HepG2 (cell line): ENCODE data around the gene SNRPD2. TPM values are rescaled to one million over a fixed set of nuclear protein-coding genes. Genes with fewer than 3 reads are reported as not detected.

Experiments
- ARNT2 ChIP-seq: sonication (generic); formaldehyde crosslinking; IDR thresholded peaks from 2 replicates; pipeline ENCODE4 v1.8.0; 2022; ENCODE audit warnings: mild to moderate bottlenecking, low read depth, missing genetic modification reagents, moderate library complexity
- CREM ChIP-seq, 2 experiments: sonication (generic) in 1 of 2; formaldehyde crosslinking in 1 of 2; IDR thresholded peaks; 2 replicates each; pipeline versions ENCODE4 v1.4.0 to v1.6.1; 2016 to 2020; ENCODE audit warnings: antibody characterized with exemption in 1 of 2, mild to moderate bottlenecking in 1 of 2, missing genetic modification reagents in 1 of 2
- ELF4 ChIP-seq: sonication (generic); formaldehyde crosslinking; IDR thresholded peaks from 2 replicates; pipeline ENCODE4 v1.5.0; 2020; ENCODE audit warnings: missing genetic modification reagents, mild to moderate bottlenecking, moderate library complexity, borderline replicate concordance
- HBP1 ChIP-seq: IDR thresholded peaks from 2 replicates; pipeline ENCODE4 v1.6.1; 2016; ENCODE audit warnings: low read depth, control low read depth
- HINFP ChIP-seq: sonication (generic); formaldehyde crosslinking; IDR thresholded peaks from 2 replicates; pipeline ENCODE4 v1.4.0; 2020; ENCODE audit warnings: low read depth, mild to moderate bottlenecking, missing genetic modification reagents
- KAT7 ChIP-seq: IDR thresholded peaks from 2 replicates; pipeline ENCODE4 v1.6.1; 2018; ENCODE audit warnings: borderline replicate concordance, missing compliant biosample characterization
- KLF6 ChIP-seq: IDR thresholded peaks from 2 replicates; pipeline ENCODE4 v1.8.0; 2016; ENCODE audit warnings: missing biosample characterization, missing genetic modification reagents
- PHF8 ChIP-seq: sonication (generic); formaldehyde crosslinking; IDR thresholded peaks from 2 replicates; pipeline ENCODE4 v1.5.0; 2020; ENCODE audit warnings: missing genetic modification reagents
- REST ChIP-seq, 2 experiments: IDR thresholded peaks; 2 replicates each; pipeline ENCODE4 v1.6.1; 2011 to 2012; ENCODE audit warnings: low read length in 2 of 2, borderline replicate concordance in 1 of 2, low read depth in 1 of 2, mild to moderate bottlenecking in 1 of 2, moderate library complexity in 1 of 2
- RFXAP ChIP-seq: sonication (generic); formaldehyde crosslinking; IDR thresholded peaks from 2 replicates; pipeline ENCODE4 v1.4.0; 2020; ENCODE audit warnings: missing genetic modification reagents, borderline replicate concordance
- SNAI1 ChIP-seq: sonication (generic); formaldehyde crosslinking; IDR thresholded peaks from 2 replicates; pipeline ENCODE4 v1.5.0; 2020; ENCODE audit warnings: mild to moderate bottlenecking, missing genetic modification reagents, borderline replicate concordance
- SOX5 ChIP-seq: IDR thresholded peaks from 2 replicates; pipeline ENCODE4 v1.6.1; 2016; ENCODE audit warnings: borderline replicate concordance
- SP4 ChIP-seq: sonication (generic); formaldehyde crosslinking; IDR thresholded peaks from 2 replicates; pipeline ENCODE4 v1.8.1; 2023; ENCODE audit warnings: mild to moderate bottlenecking, missing genetic modification reagents
- TOPORS ChIP-seq: sonication (generic); formaldehyde crosslinking; IDR thresholded peaks from 2 replicates; pipeline ENCODE4 v1.8.0; 2023; ENCODE audit warnings: mild to moderate bottlenecking, missing genetic modification reagents
- ZEB1 ChIP-seq: IDR thresholded peaks from 2 replicates; pipeline ENCODE4 v1.6.1; 2012; ENCODE audit warnings: mild to moderate bottlenecking, low read depth, inconsistent platforms; ENCODE audit not compliant: insufficient replicate concordance
- ZFP91 ChIP-seq: sonication (generic); formaldehyde crosslinking; IDR thresholded peaks from 2 replicates; pipeline ENCODE4 v1.9.0; 2022; ENCODE audit warnings: missing genetic modification reagents, mild to moderate bottlenecking, borderline replicate concordance
- ZNF121 ChIP-seq: sonication (generic); formaldehyde crosslinking; IDR thresholded peaks from 2 replicates; pipeline ENCODE4 v1.5.0; 2020; ENCODE audit warnings: mild to moderate bottlenecking, missing genetic modification reagents
- ZNF138 ChIP-seq: sonication (generic); formaldehyde crosslinking; IDR thresholded peaks from 2 replicates; pipeline ENCODE4 v1.5.0; 2020; ENCODE audit warnings: mild to moderate bottlenecking, low read depth, missing genetic modification reagents
- ZNF3 ChIP-seq: IDR thresholded peaks from 2 replicates; pipeline ENCODE4 v1.7.0; 2017; ENCODE audit warnings: inconsistent platforms
- ZNF709 ChIP-seq: sonication (generic); formaldehyde crosslinking; IDR thresholded peaks from 2 replicates; pipeline ENCODE4 v1.5.0; 2020; ENCODE audit warnings: mild to moderate bottlenecking, missing genetic modification reagents
- polyA plus RNA-seq, 8 experiments: library from polyadenylated mRNA; depleted of rRNA in 3 of 8; stranded (reverse) in 7 of 8; unstranded in 1 of 8; fragments of >200 nt; fragmentation: Illumina TruSeq in 4 of 8; extraction: Trizol in 4 of 8; gene quantifications; 2 replicates each; pipeline versions ENCODE4 v1.2.1 to v1.2.3, GENCODE V29; 2011 to 2016; ENCODE audit warnings: low read depth in 4 of 8, missing spikeins in 1 of 8, mixed read lengths in 1 of 8; ENCODE audit not compliant: insufficient read depth in 1 of 8
- total RNA-seq, 5 experiments: library from RNA; depleted of rRNA; stranded (reverse); fragments of >200 nt; fragmentation: Illumina TruSeq; extraction: Trizol; gene quantifications; 2 replicates each; pipeline ENCODE4 v1.2.3, GENCODE V29; 2016; ENCODE audit warnings: low read depth in 1 of 5

SNRPD2 gene
- total and polyA plus RNA-seq, 2 of the 13 experiments (the other 11 are each of a cell fraction or from before 2014, with no cell fraction given), result 299 to 485 TPM

GRCh38 chr19:45692187-45693105, 693 bp upstream of the SNRPD2 start, which contains the start of gene QPCTL (continued):
- TF ChIP-seq ZNF138 (CRISPR knock-in tag), result peak; percentile 75; the same call in 1 of the 2 replicates
- TF ChIP-seq TOPORS (CRISPR knock-in tag), result no peak
- TF ChIP-seq SNAI1, result 0 out of 2 replicates have a peak, but pooled peaks have one; percentile 48
- TF ChIP-seq SP4, result peak; percentile 77
- 0 out of 2 replicates have a peak, but pooled peaks have one; percentile 5 for TF ChIP-seq SOX5
- no peak for TF ChIP-seq ZNF3 (CRISPR knock-in tag)
- TF ChIP-seq ELF4 (CRISPR knock-in tag), result peak; percentile 16; the same call in 1 of the 2 replicates
- TF ChIP-seq RFXAP (CRISPR knock-in tag), result 0 out of 2 replicates have a peak, but pooled peaks have one; percentile 60
- TF ChIP-seq ZNF121 (CRISPR knock-in tag), result peak; percentile 10; the same call in 1 of the 2 replicates
- TF ChIP-seq ZEB1, result no peak
- peak; percentile 40 for TF ChIP-seq ZFP91 (CRISPR knock-in tag)
- peak; percentile 90 for TF ChIP-seq CREM (IDR thresholded peaks at IDR 0.05)
- no peak for TF ChIP-seq CREM (CRISPR knock-in tag; IDR thresholded peaks at IDR 0.05)
- TF ChIP-seq HINFP, result peak; percentile 75; the same call in 1 of the 2 replicates
- TF ChIP-seq KLF6 (CRISPR knock-in tag), result no peak
- TF ChIP-seq PHF8 (CRISPR knock-in tag), result peak; percentile 91
- peak; percentile 74; the same call in 1 of the 2 replicates for TF ChIP-seq ZNF709 (CRISPR knock-in tag)
- TF ChIP-seq ARNT2 (CRISPR knock-in tag), result peak; percentile 19; the same call in 1 of the 2 replicates
- TF ChIP-seq HBP1, result 0 out of 2 replicates have a peak, but pooled peaks have one; percentile 31
- peak in 1 of 2 experiments; percentile 15; a peak in 1 of 4 replicates for TF ChIP-seq REST (IDR thresholded peaks at IDR 0.05; ENCODE audit: borderline replicate concordance in 1 of 2, low read depth in 1 of 2, low read length in 2 of 2)
- 0 out of 2 replicates have a peak, but pooled peaks have one; percentile 3 for TF ChIP-seq KAT7 (CRISPR knock-in tag)
